Activated gamma-delta T cell treated with Interleukin-2 at 50 U/mL for 16 hours (primary cell): ENCODE data around the gene DGKG.

Source experiments
- DNase-seq: peaks from one replicate; pipeline ENCODE4 v3.0.0-alpha.2; 2020

Gene DGKG

GRCh38 chr3:186361762-186362536, at the start of gene DGKG:
DGKG (minus strand) TSS chr3:186362234; CDS start chr3:186320459, 41,775 bp downstream.
- DNase-seq = no peak

GRCh38 chr3:186411089-186411488, 49.1 kb upstream of the DGKG start:
- no peak for DNase-seq

GRCh38 chr3:186406669-186407635, 44.9 kb upstream of the DGKG start:
- no peak for DNase-seq

DNA sequence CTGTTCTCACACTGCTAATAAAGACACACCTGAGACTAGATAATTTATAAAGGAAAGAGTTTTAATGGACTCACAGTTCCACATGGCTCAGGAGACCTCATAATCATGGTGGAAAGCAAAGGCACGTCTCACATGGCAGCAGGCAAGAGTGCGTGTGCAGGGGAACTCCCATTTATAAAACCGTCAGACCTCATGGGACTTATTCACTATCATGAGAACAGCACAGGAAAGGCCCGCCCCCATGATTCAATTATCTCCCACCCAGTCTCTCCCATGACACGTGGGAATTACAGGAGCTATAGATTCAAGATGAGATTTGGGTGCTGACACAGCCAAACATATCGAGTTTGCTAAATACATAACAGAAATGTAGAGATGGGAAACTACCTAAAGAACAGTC, 39.5 kb upstream of the DGKG start:
- no peak for DNase-seq

DNA sequence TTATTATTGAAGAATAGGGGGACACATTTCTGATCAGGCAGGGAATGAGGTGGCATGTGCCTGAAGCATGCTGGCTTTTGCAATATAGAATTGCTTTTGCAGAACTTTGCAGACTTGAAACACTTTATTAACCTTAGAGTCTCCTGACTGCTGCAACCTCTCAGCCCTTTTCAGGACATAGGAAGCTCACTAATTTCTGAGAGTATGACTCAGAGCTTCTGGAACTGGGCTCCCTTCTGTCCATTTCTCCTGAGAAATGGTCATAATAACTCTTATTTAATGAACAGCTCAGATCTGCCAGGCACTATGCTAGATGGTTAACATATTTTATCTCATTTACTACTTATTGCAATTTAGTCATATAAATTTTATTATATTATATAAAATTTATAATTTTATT, 38.6 kb upstream of the DGKG start:
- DNase-seq = no peak

DNA sequence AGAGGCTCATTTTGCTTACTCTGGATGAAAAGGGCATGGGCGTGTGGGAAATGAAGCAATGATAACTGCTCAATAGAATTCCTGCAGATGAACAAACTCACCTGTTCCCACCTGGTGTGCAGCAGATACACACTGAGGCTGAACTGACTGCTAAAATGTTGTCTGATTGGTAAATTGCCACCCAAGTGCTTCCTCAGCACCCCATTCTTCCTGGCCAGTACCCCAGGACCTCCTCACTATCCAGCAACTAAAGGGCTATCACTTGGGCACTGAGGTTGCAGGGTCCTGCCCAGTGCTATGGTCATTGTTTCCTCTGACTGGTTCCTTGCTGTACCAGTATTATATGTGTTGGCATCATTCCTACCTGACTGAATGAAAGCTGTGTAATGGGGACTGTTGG, 38.0 kb upstream of the DGKG start:
- no peak for DNase-seq

DNA sequence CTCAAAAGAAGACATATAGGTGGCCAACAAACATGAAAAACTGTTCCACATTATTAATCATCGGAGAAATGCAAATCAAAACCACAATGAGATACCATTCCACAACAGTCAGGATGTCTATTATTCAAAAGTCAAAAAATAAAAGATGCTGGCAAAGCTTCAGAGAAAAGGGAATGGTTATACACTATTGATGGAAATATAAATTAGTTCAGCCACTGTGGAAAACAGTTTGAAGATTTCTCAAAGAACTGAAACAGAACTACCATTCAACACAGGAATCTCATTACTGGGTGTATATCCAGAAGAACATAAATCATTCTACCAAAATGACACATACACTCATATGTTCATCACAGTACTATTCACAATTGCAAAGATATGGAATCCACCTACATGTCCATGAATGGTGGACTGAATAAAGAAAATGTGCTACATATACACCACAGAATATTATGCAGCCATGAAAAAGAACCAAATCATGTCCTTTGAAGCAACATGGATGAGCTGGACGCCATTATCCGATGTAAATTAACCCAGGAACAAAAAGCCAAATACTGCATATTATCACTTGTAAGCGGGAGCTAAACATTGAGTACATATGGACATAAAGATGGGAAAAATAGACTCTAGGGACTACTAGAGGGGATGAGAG, 32.7 kb upstream of the DGKG start:
- DNase-seq = no peak

DNA sequence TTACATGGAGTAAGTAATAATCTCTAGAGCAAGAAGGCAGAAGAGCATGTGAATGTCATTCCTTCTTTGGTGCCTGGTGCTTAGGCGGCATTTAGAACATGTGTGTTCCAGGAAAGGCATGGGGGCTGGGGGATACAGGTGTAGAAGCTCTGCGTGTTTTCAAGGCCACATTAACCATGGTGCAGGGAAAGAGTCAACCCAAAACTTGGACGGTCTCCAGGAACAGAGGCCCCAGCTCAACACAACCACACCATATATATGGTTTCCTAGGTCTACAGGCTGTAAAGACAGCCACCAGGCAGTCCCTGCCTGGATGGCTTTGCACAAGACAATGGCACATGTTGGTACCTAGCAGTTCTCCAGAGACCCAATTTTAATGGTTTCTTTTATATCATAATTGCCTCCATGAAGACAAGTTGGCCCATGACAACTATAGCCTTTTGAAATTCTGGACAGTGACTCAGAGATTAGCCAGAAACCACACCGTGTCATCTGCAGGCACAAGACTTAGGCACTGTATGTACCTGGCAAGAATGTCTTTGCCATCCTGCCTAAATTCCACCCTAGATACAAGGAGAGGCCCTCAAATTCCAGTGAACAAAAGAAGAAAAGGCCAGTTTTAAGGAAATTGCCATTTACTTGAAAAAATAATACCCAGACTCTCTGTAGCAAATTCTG, 25.0 kb upstream of the DGKG start:
- DNase-seq = no peak

DNA sequence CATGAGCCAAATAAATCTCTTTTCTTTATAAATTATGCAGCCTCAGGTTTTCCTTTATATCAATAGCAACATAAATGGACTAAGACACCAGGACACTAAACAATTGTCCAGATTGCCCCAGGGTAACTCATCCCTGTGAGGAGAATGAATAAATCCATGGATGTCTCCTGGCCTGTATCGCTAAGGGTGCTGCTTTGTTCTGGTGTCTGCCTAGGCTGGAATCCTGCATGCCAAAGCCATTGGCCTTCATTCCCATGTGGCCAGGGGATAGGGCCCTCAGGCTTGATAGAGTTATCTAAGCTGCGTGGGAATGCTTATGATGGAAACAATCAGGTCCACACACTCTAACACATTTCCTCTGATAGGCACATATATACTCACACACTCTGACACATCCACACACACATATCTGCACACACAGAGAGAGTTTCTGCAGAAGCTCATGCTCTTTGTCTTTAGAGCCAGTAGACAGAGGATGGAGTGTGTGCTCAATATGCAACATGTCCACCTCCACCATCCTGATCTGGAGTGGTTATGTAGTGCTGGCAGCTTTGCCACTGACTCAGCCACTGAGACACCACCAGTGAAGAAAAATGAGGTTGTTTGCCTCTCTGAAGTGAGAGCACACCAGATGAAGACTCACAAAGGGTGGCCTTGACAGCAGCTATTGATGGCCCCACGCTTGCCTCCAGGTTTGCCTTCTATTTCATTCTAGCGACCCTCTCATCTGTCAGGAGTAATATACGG, 24.0 kb upstream of the DGKG start:
- DNase-seq = no peak

- DNase-seq = no peak
These were observed 21.3 kb upstream of the DGKG start for GRCh38 chr3:186383026-186383993.

GRCh38 chr3:186382217-186382885, 20.3 kb upstream of the DGKG start:
- DNase-seq = no peak

- DNase-seq = no peak
These were observed 19.6 kb upstream of the DGKG start for GRCh38 chr3:186381424-186382216.

DNA sequence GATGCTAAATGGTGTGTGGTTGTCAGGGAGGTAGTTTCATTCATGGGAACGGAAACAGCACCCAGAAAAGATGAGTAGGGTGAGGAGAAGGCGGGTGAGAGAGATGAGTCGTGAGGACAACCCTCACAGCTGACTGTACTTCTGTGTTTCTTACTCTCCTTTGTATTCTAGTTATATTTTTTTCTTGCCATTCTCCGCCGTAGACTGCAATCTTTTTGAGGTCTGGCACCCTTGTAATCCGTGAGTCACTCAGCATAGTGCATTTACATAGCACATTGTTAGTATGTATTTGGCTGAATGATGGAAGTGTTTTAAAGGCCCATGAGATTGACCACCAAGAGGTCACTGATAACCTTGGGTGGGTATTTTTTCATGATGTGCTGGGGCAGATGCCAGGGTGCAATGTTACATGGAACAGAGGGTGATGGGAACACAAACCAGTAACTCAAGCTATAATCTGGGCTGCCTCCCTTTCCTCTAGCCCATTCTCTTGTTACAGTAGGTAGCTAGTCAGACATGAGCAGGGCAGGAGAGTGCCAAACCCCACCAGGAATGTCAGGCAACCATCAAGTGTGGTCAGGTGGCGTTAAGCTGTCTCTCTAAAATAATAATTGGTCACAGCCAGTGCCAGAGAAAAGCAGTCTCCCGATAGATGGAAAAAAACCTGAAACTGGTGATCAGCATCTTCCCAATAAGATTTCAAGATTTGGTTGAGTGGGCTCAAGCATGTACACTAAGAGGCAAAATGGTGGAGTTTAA, 18.8 kb upstream of the DGKG start:
- no peak for DNase-seq

DNA sequence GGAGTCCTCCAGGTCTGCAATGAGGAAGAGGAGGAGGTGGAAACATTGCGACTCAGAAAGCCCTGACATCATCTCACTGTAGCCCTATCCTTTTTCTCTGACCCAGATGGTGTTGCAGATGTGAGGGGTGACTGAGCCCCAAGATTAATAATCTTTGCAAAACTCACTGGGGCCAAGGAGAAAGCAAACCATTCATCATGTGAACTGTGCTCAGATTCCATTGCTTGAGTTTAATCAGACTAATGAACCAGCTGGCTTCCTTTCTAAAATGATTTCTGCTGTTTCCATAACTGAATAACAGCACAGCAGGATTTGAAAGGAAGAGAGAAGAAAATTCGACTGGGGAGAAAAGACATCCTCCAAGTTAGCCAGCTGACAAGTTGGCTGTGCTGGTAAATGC, 13.4 kb upstream of the DGKG start:
- no peak for DNase-seq

DNA sequence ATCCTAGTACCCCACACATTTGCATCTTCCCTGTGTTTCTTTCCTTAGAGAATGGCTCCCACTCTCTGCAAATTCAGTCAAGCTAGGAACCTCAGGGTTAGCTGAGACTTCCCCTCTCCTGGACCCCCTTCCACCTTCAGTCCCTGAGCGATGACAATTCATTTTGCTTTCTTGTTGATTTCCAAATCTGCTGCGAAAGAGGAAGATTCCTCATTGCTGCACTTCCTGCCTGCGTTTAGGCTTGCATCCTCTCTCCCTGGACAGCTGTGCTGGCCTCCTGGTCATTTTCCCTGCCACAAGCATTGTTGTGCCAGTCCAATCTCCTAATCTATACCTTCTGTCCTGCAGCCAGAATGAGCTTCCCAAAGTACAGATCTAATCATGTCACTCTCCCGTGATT, 12.3 kb upstream of the DGKG start:
- DNase-seq = no peak

DNA sequence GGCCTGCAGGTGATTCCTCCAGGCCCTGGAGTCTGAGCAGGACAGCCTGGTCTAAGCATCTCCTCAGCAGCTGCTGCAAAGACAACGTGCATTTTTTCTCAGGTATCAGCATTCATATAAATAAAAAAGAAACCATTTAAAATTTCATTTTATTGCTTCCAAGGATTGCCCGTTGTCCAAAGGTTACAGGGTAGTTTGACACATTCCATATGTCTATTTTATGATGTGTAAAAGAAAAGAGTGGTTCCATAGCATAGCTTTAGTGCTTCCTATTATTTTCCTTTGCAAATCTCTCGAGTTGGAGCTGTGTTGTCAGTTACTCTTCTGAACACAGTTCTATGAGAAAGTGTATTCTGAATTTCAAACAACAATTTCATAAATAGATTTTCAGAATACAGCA, 7.2 kb upstream of the DGKG start:
- DNase-seq = no peak

DNA sequence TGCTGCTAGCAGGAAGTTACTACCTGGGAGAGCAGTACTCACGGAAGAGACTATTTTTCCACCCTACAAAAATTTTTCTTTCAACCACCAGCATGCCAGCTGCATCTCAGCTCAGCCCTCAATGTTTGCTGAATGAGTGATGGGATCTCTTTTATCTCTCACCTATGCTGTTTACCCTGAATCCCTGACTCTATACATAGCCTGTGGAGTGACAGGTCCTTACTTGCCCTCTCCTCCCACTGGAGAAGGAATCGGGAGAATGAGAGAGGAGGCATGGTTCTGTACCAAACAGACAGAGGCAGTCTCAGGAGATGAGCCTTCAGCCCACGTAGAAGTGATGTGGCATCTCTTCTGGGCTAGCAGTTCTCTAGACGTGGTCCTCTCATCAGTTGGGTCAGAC, 6.7 kb upstream of the DGKG start:
- DNase-seq = no peak

GRCh38 chr3:186368176-186368575, 6.1 kb upstream of the DGKG start:
- DNase-seq = no peak

DNA sequence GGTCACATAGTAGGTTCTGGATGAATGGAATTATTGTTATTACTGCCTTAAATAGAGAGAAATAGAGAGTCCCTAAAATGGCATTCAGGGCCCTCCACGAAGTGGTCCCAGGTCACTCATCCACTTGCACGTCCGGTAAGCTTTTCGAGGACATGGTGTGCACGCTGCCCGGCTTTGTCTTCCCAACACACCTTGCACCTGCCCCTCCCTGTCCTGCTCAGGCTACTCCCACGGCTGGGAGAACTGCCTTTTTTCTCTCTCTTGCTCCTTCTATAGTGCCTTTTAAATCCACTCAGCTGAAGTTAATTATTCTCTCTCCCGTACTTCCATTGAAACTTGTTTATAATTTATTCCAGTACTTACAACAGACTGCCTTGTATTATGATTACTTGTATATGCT, 5.6 kb upstream of the DGKG start:
- no peak for DNase-seq
